ENCODE data around the gene C17orf50. TPM values are rescaled to one million over a fixed set of nuclear protein-coding genes. Genes with fewer than 3 reads are reported as not detected.

Gene C17orf50
- total RNA-seq, 4 donors from 2014 or later = not detected

DNA sequence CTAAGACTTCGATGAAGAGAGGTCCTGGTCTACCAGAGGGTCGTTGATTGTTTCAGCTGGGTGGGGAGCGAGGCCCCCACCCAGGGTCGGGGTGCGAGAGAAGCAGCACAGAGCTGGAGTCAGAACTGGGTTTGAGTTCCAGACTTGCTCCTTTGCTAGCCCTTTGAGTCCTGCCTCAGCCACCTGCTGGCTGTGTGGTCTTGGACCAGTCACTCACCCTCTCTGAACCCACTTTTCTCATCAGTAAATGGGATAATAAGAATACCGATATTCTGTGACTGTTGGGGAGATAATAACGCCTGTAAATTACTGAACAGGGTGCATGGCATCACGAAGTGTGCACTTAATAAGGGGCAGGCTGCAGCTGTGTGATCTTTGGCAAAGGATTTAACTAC, 35.2 kb downstream of the C17orf50 start:
- no peaks in the 10 kb centered on the region for H3K27me3 ChIP-seq
- WGBS, 2 donors = 61 to 72% methylated on average over 3 of the region's 8 CpGs
- H3K4me3 ChIP-seq = peak overlapping the region; percentile 67 to 71 (median 70)
- no peaks in the 10 kb centered on the region for H3K36me3 ChIP-seq
- DNase-seq (ENCODE audit: low spot score in 2 of 2) = no peak
- TF ChIP-seq, protein P1, sequence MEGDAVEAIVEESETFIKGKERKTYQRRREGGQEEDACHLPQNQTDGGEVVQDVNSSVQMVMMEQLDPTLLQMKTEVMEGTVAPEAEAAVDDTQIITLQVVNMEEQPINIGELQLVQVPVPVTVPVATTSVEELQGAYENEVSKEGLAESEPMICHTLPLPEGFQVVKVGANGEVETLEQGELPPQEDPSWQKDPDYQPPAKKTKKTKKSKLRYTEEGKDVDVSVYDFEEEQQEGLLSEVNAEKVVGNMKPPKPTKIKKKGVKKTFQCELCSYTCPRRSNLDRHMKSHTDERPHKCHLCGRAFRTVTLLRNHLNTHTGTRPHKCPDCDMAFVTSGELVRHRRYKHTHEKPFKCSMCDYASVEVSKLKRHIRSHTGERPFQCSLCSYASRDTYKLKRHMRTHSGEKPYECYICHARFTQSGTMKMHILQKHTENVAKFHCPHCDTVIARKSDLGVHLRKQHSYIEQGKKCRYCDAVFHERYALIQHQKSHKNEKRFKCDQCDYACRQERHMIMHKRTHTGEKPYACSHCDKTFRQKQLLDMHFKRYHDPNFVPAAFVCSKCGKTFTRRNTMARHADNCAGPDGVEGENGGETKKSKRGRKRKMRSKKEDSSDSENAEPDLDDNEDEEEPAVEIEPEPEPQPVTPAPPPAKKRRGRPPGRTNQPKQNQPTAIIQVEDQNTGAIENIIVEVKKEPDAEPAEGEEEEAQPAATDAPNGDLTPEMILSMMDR (IDR thresholded peaks at IDR 0.05) = no peak
- H3K4me1 ChIP-seq = peaks cover 3 to 78% (median 25%) of the 10 kb centered on the region in 4 donors
- peaks cover 0 to 3% (median 0%) of the 10 kb centered on the region in 4 donors for H3K9me3 ChIP-seq
- peak overlapping the region; percentile 62 to 96 (median 82) for H3K27ac ChIP-seq

- TF ChIP-seq EP300 (IDR thresholded peaks at IDR 0.05) (no peak), POLR2A (IDR thresholded peaks at IDR 0.05) (no peak)
- TF ChIP-seq, protein P1 (IDR thresholded peaks at IDR 0.05) = no peak
- 89 to 94% methylated on average over 1 of the region's 1 CpG for whole genome bisulfite sequencing, 2 donors
- peak overlapping the region in 2 of 4 donors; percentile 88 to 96 for H3K27ac ChIP-seq
- H3K9me3 ChIP-seq = peaks cover 0 to 3% (median 0%) of the 10 kb centered on the region in 4 donors
- H3K36me3 ChIP-seq = no peaks in the 10 kb centered on the region
- H3K27me3 ChIP-seq = no peaks in the 10 kb centered on the region
- no peak overlapping the region for H3K4me3 ChIP-seq
- H3K4me1 ChIP-seq = peaks cover 3 to 80% (median 24%) of the 10 kb centered on the region in 4 donors
- DNase-seq (ENCODE audit: low spot score in 2 of 2) = no peak
Observed at GRCh38 chr17:35796942-35797341, 36.3 kb downstream of the C17orf50 start.

DNA sequence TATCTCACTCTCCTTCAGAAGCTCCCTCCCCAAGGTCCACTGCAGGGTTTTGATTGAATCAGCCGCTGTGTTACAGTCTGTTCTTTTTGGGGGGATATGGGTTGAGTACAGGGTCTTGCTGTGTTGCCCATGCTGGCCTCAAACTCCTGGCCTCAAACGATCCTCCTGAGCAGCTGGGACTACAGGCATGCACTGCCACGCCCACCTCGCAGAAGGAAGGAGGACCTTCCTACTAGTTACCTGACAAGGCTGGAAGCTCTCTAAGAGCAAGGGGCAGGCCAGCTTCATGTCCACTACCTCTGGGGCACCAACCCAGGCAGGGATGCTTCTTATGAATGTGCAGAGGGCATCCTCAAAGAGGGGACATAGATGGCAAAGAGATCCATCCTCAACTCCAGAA, 36.7 kb downstream of the C17orf50 start:
- H3K36me3 ChIP-seq = no peaks in the 10 kb centered on the region
- no peak overlapping the region for H3K4me3 ChIP-seq
- TF ChIP-seq, protein P1 (IDR thresholded peaks at IDR 0.05) = no peak
- TF ChIP-seq EP300 (IDR thresholded peaks at IDR 0.05) = no peak
- TF ChIP-seq POLR2A (IDR thresholded peaks at IDR 0.05) = no peak
- 61 to 62% methylated on average over 4 of the region's 4 CpGs for WGBS, 2 donors
- no peak for DNase-seq (ENCODE audit: low spot score in 2 of 2)
- H3K27ac ChIP-seq = peak overlapping the region in 1 of 4 donors; percentile 5
- H3K27me3 ChIP-seq = no peaks in the 10 kb centered on the region
- H3K9me3 ChIP-seq = peaks cover 0 to under 1% (median 0%) of the 10 kb centered on the region in 4 donors
- peaks cover 3 to 76% (median 24%) of the 10 kb centered on the region in 4 donors for H3K4me1 ChIP-seq

DNA sequence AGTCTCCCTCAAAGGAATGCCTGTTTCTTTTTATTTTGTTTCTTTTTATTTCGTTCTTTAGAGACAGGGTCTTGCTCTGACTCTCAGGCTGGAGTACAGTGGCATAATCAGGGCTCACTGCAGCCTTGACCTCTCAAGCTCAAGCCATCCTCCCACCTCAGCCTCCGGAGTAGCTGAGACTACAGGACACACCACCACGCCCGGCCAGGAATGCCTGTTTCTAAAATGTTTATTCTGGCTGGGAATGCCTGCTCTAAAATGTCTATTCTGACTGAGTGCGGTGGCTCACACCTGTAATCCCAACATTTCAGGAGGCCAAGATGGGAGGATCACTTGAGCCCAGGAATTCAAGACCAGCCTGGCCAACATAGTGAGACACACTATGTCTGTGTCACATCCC, 37.2 kb downstream of the C17orf50 start:
- no peaks in the 10 kb centered on the region for H3K27me3 ChIP-seq
- peaks cover 3 to 70% (median 21%) of the 10 kb centered on the region in 4 donors for H3K4me1 ChIP-seq
- no peak overlapping the region for H3K4me3 ChIP-seq
- no peaks in the 10 kb centered on the region for H3K36me3 ChIP-seq
- WGBS, 2 donors = 74 to 77% methylated on average over 5 of the region's 5 CpGs
- H3K27ac ChIP-seq = peak overlapping the region in 1 of 4 donors; percentile 5
- TF ChIP-seq, protein P1 (IDR thresholded peaks at IDR 0.05) = no peak
- no peak for TF ChIP-seq EP300 (IDR thresholded peaks at IDR 0.05)
- TF ChIP-seq POLR2A (IDR thresholded peaks at IDR 0.05) = no peak
- no peak for DNase-seq (ENCODE audit: low spot score in 2 of 2)
- no peaks in the 10 kb centered on the region for H3K9me3 ChIP-seq

GRCh38 chr17:35799942-35800341, 39.3 kb downstream of the C17orf50 start:
- TF ChIP-seq EP300 (IDR thresholded peaks at IDR 0.05) = peak in 1 of 2 donors; percentile 29
- TF ChIP-seq, protein P1 (IDR thresholded peaks at IDR 0.05) = no peak
- Histone ChIP-seq H3K27ac (peak overlapping the region in 2 of 4 donors; percentile 66 to 70), H3K4me1 (peaks cover 3 to 58% (median 19%) of the 10 kb centered on the region in 4 donors), H3K36me3 (no peaks in the 10 kb centered on the region), H3K4me3 (no peak overlapping the region), H3K9me3 (no peaks in the 10 kb centered on the region), H3K27me3 (no peaks in the 10 kb centered on the region)
- DNase-seq (ENCODE audit: low spot score in 2 of 2) = no peak

All from tibial nerve (tissue), 4 donors.